ENCODE data around the gene DYRK2.

DNA sequence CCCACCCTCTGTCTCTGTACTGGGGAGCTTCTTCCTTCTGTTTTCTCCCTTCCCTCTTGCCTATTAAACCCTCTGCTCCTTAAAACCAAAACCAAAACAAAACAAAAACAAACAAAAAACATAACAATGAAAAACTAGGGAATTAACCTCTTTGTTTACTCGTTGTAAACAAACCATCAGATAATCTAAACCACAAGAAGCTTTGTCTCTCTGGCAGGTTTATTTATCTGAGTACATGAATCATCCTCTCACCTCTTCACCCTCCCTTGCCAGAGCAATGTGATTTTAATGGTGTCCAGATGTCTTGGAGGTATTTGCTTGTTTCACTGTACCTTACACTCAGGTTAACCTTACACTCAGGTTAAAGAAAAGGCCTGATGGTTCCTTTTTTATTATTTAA lies 66.1 kb downstream of the DYRK2 start:
- TF ChIP-seq EZH2 (IDR thresholded peaks at IDR 0.05; ENCODE audit: insufficient read depth, low read length) = no peak
- TF ChIP-seq, protein P1, sequence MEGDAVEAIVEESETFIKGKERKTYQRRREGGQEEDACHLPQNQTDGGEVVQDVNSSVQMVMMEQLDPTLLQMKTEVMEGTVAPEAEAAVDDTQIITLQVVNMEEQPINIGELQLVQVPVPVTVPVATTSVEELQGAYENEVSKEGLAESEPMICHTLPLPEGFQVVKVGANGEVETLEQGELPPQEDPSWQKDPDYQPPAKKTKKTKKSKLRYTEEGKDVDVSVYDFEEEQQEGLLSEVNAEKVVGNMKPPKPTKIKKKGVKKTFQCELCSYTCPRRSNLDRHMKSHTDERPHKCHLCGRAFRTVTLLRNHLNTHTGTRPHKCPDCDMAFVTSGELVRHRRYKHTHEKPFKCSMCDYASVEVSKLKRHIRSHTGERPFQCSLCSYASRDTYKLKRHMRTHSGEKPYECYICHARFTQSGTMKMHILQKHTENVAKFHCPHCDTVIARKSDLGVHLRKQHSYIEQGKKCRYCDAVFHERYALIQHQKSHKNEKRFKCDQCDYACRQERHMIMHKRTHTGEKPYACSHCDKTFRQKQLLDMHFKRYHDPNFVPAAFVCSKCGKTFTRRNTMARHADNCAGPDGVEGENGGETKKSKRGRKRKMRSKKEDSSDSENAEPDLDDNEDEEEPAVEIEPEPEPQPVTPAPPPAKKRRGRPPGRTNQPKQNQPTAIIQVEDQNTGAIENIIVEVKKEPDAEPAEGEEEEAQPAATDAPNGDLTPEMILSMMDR (IDR thresholded peaks at IDR 0.05; ENCODE audit: insufficient read depth, low read depth, low read length) = no peak
